ENCODE results near the gene SIRT7. TPM values are rescaled to one million over a fixed set of nuclear protein-coding genes. Genes with fewer than 3 reads are reported as not detected.
"Not testable (repeated sequence)": the region's sequence is repeated elsewhere in the genome, so short reads cannot be mapped to it uniquely, and the experiment has no call there.

SIRT7 gene
- total RNA-seq, 1 donor from 2014 or later, result 21.1 TPM

DNA sequence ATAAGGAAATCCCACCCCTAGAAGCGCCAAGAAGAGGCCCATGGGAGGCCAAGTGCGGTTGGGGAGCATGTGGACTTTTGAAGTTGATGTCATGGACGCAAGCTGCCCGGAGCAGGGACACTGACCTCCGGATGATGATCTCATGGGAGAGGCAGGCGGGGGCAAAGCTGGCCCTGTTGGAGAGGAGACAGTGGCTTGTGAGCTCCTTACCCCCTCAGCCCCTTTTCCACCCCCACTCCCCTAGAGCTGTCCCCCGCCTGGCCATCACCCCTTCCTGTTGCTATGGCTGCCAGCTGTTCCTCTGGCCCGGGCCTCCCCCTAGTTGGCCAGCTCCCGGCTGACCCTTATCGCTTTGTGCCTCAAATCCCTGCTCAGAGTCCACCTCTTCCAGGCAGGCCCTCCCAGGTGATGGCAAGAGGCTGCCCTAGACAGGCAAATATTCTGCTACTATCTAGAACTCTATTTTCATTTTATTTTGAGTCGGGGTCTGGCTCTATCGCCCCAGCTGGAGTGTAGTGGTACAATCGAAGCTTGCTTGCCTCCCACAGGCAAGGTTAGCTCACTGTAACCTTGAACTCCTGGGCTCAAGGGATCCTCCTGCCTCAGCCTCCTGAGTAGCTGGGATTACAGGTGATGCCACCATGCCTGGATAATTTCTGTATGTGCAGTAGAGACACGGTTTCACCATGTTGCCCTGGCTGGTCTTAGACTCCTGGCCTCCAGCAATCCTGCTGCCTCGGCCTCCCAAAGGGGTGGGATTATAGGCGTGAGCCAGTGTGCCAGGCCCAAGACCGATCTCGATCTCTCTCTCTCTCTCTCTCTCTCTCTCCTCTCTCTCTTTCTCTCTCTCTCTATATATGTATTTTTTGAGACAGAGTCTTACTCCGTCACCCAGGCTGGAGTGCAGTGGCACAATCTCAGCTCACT is 36.4 kb upstream of the SIRT7 start:
- no peak for DNase-seq

DNA sequence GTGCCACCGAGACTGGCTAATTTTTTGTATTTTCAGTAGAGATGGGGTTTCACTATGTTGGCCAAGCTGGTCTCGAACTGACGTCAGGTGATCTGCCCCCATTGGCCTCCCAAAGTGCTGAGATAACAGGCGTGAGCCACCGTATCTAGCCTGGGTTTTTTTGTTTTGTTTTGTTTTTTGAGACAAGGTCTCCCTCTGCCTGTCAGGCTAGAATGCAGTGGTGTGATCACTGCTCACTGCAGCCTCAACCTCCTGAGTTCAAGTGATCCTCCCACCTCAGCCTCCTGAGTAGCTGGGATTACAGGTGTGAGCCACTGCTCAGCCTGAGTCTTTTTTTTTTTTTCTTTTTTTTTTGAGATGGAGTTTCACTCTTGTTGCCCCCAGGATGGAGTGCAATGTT is 35.5 kb upstream of the SIRT7 start:
- DNase-seq, result not testable (repeated sequence)

DNA sequence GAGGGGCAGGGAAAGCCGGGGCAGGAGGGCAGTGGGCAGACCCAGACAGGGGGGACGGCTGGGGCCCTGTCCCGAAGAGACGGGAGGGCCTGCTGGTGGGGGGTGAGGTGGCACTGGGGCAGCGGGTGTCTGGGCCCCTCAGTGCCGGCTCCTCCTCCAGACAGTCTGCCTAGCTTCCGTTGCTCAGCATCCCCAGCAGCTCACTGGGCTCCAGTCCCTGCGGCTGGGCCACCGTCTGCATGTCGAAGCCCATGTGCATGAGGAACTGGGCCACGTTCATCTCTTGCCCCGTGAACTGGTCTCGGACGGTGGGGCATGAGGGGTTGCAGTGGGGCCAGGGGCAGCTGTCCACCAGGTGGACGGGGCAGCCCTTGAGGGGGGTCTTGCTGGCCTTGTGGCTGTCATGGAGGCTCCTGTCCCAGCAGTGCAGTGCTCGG is 34.8 kb upstream of the SIRT7 start:
- DNase-seq, result no peak

DNA sequence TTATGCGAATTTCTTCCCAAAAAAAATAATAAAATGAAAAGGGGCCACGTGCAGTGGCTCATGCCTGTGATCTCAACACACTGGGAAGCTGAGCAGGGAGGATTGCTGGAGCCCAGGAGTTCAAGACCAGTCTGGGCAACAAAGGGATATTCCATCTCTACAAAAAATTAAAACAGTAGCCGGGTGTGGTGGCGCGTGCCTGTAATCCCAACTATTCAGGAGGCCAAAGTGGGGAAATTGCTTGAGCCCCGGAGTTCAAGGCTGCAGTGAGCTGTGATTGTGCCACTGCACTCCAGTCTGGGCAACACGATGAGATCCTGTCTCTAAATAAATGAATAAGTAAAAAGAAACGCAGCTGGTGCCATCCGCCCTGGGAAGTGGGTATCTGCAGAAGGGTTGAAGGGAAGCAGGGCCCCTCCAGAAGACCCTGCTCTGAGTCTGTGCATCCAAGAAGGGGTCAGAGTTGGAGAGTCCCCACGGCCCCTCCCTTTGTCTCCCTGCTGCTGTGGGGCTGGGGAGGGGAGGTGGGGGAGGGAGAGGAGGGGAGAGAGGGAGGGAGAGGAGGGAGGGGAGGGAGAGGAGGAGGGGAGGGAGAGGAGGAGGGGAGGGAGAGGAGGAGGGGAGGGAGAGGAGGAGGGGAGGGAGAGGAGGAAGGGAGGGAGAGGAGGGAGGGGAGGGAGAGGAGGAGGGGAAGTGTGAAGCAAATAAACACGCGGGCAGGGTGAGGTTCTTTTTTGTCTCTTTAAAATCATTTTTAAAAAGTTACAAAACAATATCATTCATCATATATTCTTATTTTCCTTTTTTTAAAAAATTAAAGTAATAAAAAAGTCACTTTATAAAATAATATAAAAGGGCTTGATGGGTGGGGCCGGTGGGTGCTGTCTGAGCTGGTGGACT is 34.1 kb upstream of the SIRT7 start:
- DNase-seq, result no peak

DNA sequence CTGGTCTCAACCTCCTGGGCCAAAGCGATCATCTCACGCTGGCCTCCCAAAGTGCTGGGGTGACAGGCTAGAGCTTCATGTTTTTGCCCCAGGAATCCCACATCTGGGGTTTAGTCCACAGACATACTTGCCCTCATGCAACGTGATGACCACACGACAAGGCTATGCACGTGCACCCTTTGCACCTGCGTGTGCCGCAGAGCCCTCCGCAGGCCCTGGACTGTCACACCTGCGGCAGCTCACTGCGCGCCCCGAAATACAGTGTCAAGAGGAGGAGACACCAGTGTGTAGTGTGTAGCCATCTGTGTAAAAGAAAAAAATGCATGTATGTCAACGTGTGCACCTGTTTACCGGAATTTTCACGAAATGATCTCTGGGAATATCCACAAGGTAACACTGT is 32.5 kb upstream of the SIRT7 start:
- DNase-seq, result no peak

DNA sequence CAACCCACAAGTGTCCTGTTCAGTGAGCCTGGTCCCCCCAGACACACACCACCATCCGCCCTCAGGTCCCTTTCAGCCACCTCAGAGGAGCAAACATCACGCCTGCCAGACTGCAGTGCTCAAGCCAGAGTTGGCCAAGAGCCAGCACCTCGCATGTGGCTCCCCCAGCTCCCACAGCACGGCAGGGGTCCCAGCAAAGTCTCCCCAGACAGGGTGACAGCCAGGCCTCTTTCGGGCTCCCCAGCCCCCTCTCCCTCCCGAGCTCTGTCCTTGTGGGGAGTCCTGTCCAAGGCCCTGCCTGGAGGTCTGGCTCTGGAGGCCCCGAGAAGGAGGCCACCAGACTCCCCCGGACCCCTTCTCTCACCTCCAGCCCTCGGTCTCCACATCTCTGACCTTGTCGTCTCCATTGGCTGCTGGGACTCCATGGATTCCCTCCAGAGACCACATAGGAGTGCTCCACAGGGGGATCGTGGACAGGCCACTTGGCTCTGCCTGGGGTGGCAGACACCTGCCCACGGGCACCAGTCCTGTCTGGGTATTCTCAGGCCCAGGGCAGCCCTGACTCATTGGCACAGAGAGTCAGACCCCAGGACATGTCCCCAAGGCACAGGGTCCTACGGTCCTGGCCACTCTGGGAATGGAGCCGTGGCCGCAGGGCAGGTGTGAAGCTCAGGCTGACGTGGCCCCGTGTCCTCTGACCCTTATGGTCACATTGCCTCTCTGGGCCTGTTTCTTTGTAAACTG is 30.8 kb upstream of the SIRT7 start:
- no peak for DNase-seq

DNA sequence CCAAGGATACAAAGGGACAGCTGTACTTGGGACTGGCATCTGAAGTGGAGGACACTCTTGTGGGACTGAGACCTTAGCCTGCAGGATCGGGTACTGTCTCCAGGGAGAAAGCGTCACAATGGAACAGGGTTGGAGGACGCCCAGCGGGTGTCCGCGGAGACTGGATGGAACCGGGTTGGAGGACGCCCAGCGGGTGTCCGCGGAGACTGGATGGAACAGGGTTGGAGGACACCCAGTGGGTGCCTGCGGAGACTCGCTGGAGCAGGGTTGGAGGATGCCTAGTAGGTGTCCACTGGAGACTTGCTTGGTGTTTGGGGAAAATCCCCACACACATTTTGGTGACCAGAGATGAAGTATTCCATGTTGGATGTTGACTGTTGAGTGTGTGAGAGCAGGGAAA is 29.2 kb upstream of the SIRT7 start, which contains the start of gene MYADML2:
Gene MYADML2, minus strand, starts transcription at position 45 of the 400 bp plus-strand sequence. CDS start 5,492 bp downstream, outside the sequence.
- no peak for DNase-seq

DNA sequence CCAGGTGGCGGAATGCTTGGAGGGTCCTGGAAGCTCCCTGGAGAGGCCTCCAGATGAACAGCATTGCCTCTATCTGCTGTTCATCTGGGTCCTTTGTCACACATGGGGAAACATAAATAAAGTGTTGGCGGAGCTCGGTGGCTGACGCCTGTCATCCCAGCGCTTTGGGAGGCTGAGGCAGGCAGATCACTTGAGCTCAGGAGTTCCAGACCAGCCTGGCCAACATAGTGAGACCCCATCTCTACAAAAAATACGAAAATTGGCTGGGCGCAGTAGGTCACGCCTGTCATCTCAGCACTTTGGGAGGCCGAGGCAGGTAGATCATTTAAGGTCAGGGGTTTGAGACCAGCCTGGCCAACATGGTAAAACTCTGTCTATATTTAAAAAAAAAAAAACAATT is 26.9 kb upstream of the SIRT7 start:
- DNase-seq, result no peak

DNA sequence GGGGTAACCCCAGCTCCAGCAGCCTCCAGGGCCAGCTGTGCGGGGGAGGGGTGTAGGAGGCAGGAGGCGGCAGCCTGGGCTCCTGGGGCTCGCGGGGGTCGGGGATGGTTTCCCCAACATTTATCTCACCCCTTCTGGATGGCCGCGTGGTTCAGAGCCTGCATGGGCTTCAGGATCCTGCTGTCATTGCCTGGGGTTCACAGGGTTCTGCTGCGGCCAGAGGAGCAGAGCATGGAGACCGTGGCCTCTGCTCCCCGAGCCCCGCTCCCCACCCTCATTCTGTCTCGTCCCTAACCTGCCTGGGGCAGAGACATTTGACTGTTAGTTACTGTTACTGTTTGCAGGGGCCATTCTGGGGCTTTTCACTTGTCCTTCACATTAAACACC is 24.2 kb upstream of the SIRT7 start:
- no peak for DNase-seq

DNA sequence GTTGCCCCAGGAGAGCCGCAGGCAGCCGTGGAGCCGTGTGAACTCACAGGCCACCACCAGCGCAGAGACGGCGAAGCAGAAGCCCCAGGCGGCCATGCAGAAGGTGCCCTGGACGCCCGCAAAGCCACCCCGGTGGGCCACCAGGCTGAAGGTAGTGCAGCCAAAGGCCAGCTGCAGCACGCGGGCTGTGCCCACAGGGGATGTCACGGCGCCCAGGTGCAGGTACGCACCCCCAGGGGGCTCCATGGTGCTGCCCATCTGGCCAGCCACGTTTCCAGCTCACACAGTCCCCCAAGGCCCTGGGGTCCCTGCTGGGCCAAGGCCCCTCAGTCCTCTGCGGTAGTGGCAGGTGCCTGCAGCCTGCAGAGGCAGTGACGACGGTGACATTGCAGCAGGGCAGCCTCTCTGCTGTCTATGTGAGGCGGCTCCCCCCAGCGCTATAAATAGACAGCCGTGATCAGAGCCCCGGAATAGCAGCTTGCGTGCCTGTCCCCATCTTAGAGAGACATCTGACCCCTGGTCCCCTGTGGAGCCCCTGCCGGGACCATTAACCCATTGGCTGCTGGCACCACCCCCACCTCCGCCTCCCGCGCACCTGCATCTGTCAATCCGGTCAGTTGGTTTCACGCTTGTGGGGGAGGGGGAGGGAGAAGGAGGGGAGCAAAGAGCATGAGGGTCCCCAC is 23.6 kb upstream of the SIRT7 start:
- DNase-seq, result no peak

DNA sequence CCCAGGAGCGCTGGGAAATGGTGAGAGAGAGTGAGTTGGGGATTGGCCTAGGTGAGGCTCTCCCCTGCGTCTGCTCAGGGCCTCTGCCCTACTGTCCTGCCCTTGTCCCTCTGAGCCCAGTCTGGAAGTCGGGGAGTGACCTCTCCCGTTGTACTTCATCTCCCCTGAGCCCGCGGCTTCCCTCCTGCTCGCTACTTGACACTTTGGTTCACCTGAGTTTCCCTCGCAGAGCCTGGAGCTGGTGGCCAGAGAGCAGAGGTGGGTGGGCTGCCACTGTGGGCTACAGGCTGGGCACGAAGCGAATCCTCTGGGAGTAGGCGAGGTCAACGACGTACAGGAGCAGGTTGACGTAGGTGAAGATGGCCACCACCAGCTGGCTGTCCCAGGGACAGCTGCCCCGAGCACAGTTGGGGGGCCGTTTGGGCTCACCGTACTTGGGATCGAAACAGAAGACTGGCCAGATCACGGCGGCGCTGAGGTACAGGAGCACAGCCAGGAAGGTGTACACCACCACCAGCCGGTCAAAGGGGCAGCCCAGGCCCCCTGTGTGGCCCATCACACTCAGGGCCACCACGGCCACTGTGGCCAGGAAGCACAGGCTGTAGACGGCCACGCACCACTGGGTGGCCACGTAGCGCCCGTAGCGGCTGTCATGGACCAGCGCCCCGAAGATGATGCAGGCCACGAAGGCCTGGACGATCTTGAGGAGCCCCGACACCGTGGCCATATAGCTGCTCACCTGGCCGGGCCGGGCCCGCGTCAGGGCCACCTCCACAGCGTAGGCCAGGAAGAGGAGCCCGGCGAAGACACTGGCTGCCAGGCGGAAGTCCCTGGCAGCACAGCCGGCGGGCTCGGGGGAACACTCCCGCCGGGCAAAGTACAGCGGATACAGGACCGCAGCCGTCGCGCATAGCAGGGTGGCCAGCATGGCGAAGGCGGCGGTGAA is 22.8 kb upstream of the SIRT7 start:
- no peak for DNase-seq

DNA sequence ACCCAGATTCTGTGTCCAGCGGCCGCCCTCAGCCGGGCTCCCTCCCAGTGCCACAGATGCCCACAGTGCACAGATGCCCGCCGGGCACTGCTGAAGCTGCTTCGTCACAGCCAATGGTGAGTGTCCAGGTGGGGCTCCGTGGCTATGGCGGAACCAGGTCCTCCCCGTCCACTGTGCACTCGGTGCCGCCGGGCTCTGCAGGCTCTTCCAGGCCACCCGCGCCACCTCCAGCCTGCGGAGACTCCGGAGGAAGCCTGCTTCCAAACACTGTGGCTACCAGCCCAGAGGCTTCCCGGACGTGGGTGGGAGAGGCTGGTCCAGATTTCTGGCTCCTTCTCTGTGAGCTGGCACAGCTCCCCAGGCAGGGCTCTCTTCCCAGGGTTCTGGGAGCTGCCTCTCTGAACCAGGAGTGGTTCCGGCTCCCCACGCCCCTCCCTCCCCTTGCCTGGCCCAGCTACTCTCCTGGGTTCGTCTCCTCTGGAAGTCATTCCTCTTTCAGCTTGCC is 22.0 kb upstream of the SIRT7 start:
- DNase-seq, result no peak

DNA sequence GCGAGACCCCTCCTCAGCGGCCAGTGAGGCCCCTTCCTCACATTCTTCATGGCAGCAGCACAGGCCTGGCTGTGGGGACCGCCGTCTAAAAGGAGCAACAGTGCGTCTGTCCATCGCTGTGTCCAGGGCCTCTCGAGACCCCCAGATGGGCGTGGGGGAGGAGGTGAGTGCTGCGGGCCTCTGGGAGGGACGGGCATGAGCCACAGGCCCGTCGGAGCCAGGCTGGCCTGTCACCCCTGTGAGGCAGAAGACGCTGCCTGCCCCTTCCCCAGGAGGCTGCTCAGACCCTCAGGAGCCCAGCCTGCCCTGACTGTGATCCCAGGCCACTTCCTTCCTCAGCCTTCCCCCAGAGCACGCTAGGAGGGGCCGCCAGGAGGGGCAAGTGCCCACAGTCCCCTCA is 21.2 kb upstream of the SIRT7 start:
- DNase-seq, result no peak

DNA sequence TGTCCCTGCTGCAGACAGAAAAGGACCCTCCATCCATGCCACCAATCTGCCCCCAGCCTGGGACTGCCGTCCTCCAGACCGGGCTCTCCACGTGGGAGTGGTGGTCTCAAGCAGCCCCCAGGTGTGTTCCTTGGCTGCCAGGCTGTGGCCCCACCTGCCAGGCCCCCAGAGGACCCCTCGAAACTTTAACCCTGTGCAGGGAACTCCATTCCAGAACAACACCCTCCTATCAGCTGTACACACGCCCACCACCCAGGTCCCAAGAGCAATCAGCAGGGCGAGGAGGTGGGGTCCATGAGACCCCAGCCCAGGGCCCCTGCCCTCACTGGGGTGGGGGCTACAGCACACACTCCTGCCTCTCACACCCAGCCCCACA is 17.7 kb upstream of the SIRT7 start:
- no peak for DNase-seq

DNA sequence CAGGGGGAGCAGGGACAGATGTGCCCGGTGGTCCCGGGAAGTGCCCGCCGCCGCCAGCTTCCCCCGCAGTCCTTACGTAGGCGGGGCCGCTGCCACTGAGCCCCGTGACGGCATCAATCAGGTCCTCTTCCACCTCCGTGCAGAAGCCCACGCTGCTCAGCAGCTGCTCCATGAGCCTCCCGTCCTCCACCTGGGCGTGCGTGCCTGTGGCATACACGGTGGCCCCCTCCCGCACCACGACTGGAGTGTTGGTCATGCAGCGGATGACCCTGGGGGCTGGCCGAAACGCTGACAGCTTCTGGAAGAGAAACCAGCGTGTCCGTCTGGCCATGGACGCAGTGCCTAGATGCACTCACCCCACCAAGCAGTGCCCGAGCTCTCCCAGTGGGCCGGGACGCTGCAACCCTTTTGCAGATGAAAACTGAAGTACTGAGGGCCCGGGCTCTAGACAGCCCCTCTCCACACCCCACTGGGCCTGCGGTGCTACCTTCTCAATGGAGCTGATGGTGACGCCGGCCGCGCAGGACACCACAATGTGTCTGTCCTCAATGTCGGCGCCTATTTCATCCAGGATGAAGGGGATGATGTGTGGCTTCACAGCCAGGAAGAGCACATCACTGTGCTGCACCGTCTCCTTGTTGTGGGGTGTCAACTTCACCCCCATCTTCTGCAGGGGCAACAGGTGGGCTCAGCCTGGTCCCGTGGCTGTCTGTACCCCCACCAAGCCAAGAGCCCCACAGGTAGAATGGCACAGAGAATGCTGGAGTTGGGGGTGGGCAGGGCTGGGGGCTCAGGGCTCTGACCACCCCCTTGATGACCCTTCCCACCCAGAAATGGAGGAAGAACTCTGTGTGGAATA is 17.1 kb upstream of the SIRT7 start:
- DNase-seq, result no peak

DNA sequence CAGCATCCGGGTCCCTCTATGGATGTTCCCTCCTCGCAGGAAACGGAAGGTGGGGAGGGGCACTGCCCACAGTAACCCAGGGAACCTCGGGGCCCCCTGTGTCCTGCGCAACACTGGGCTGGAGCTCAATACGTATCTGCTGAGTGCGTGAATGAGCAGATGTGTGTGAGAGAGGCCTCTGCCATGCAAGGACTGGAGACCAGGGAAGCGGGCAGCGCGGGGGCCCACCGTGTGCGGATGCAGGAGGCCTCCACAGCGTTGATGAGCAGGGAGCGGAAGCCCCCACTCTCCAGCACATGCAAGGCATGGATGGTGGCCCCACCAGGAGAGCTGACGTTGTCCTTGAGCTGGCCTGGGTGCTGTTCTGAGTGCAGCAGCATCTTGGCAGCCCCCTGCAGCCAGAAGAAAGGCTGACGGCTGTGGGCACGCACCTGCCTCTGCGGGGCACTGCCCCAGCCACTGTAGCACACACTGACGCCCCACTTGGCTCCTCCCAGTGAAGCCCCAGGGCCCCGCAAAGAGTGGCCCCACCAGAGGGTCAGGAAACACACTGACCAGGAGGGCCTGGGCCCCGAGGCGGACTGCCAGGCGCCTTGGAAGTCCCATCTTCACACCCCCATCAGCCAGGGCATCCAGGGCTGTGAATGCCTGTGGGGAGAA is 16.3 kb upstream of the SIRT7 start:
- DNase-seq, result no peak

DNA sequence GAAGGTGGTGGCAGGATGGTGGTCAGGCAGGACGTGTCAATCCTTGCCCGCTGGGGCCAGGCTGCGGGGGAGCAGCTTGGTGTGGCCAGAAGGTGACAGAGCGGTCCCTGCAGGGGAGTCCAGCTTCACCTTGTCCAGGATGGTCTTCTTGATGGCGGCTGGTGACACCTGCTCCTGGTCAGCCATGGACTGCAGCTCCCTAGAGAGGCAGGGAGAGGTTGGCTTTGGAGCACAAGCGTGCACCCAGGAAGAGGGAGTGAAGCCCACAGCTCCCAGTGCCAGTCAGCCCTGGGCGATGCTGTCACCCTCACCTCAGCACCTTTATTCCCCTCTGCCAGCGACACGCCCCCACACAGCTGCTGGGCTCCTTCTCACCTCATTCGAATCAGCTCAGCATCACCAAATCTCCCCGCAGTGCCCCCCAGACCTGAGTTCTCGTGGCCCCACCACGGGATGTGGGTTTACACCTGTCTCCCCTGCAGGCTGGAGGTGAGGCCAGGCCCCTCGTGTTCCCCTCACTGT is 15.3 kb upstream of the SIRT7 start:
- no peak for DNase-seq

DNA sequence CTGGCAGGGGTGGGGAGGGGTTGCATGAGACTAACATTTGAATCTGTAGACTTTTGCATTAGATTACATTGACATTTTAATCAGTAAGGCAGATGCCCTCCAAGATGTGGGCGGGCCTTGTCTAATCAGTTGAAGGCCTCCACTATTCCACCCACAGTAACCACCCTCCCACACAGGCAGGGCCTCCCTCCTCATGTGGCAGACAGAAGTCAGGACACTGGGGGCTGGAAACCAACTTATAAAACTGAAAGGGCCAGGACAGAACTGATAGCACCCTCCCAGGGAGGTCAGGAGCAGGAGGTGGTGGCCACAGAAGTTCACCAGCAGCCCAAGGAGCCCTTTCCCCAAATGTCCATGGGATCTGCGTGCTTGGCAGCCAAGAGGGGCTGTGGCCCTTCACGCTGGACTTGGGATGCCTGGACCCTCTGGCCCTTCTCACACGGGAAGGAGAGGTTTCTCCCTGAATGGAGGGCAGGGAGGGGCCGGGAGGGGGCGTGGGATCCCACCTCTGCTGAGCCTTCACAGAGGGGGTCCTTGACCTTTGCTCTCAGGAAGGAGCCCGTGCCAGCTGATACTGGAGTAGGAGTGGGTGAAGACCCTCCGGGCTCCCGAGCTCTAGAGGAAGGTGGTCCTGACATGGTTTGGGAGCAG is 14.5 kb upstream of the SIRT7 start:
- no peak for DNase-seq

Data from dermis blood vessel endothelial cell (primary cell).